ENCODE measurements around the gene TRRAP.

Gene TRRAP

GRCh38 chr7:99012722-99013121, 134.4 kb downstream of the TRRAP start (continued):
- no peak for TF ChIP-seq ZNF175 (tag by site-specific recombination; IDR thresholded peaks at IDR 0.05)
- no peak for TF ChIP-seq ZNF19 (tag by site-specific recombination; IDR thresholded peaks at IDR 0.05; ENCODE audit: low read depth)
- no peak for TF ChIP-seq ZNF768 (tag by site-specific recombination; IDR thresholded peaks at IDR 0.05)
- TF ChIP-seq ZNF792 (tag by site-specific recombination; IDR thresholded peaks at IDR 0.05), result no peak
- TF ChIP-seq KLF16 (tag by site-specific recombination; IDR thresholded peaks at IDR 0.05), result no peak
- no peak for TF ChIP-seq ZNF549 (tag by site-specific recombination; IDR thresholded peaks at IDR 0.05)
- TF ChIP-seq OVOL3 (tag by site-specific recombination; IDR thresholded peaks at IDR 0.05), result no peak
- no peak for TF ChIP-seq ZNF585B (tag by site-specific recombination; IDR thresholded peaks at IDR 0.05)
- no peak for TF ChIP-seq ZNF530 (tag by site-specific recombination; IDR thresholded peaks at IDR 0.05; ENCODE audit: low read depth)
- no peak for TF ChIP-seq ZSCAN5A (tag by site-specific recombination; IDR thresholded peaks at IDR 0.05)
- TF ChIP-seq ZNF571 (tag by site-specific recombination; IDR thresholded peaks at IDR 0.05), result no peak
- TF ChIP-seq HIC1 (tag by site-specific recombination; IDR thresholded peaks at IDR 0.05), result no peak
- TF ChIP-seq ZNF707 (tag by site-specific recombination; IDR thresholded peaks at IDR 0.05), result no peak
- no peak for TF ChIP-seq ZNF18 (tag by site-specific recombination; IDR thresholded peaks at IDR 0.05)

GRCh38 chr7:99013266-99014112, 135.2 kb downstream of the TRRAP start:
- TF ChIP-seq ZNF391 (tag by site-specific recombination; IDR thresholded peaks at IDR 0.05; ENCODE audit: borderline replicate concordance, low read depth), result peak; percentile 97; the same call in 1 of the 2 replicates
- no peak for TF ChIP-seq ZNF792 (tag by site-specific recombination; IDR thresholded peaks at IDR 0.05)
- no peak for TF ChIP-seq ZNF26 (tag by site-specific recombination; IDR thresholded peaks at IDR 0.05)
- ChIA-PET CTCF (interaction anchor here (0.9 kb wide), 1 partner anchor 49 kb away, joined by 3 read pairs; no protein-coding TSS in a partner anchor), POLR2A (no interaction called here)
- no peak overlapping the region for H3K4me3 ChIP-seq (ENCODE audit: low read depth, low read length)
- H3K27ac ChIP-seq (ENCODE audit: extremely low read depth, low read depth, low read length), result no peak overlapping the region
- peaks cover 20 to 71% of the 10 kb centered on the region in 2 experiments for H3K36me3 ChIP-seq (ENCODE audit: control insufficient read depth in 2 of 2, insufficient read depth in 1 of 2, low read length in 2 of 2)
- H3K4me1 ChIP-seq (ENCODE audit: control insufficient read depth, insufficient read depth, low read length), result no peaks in the 10 kb centered on the region
- H3K9me3 ChIP-seq (ENCODE audit: control insufficient read depth, insufficient read depth, low read depth, low read length), result no peaks in the 10 kb centered on the region

All from HEK293 (cell line).